K562 (cell line): ENCODE measurements around the gene GPR85. TPM values are rescaled to one million over a fixed set of nuclear protein-coding genes. Genes with fewer than 3 reads are reported as not detected.

ENCODE experiments used
- CAMTA2 ChIP-seq: fragments of 250-450 bp; sonication (Bioruptor Pico); conservative IDR thresholded peaks from 2 replicates; pipeline ENCODE4 v1.5.1; 2022
- CBX1 ChIP-seq: sonication (generic); IDR thresholded peaks from 2 replicates; pipeline ENCODE4 v1.6.1; 2016; ENCODE audit warnings: antibody characterized with exemption, low read depth, mild to moderate bottlenecking
- CTCFL ChIP-seq: IDR thresholded peaks from 2 replicates; pipeline ENCODE4 v1.6.1; 2011; ENCODE audit warnings: borderline replicate concordance, low read depth, mild to moderate bottlenecking, moderate library complexity, low read length; ENCODE audit not compliant: insufficient read depth, poor library complexity, severe bottlenecking
- ELF1 ChIP-seq: fragments of 200-800 bp; sonication (Bioruptor generic); IDR thresholded peaks from 2 replicates; pipeline ENCODE4 v1.6.1; 2016; ENCODE audit warnings: missing genetic modification characterization, missing compliant biosample characterization
- ELF4 ChIP-seq: fragments of 450-650 bp; formaldehyde crosslinking; IDR thresholded peaks from 2 replicates; pipeline ENCODE4 v1.4.0; 2022; ENCODE audit warnings: missing genetic modification characterization
- HBP1 ChIP-seq: fragments of 450-650 bp; formaldehyde crosslinking; IDR thresholded peaks from 2 replicates; pipeline ENCODE4 v1.4.0; 2022; ENCODE audit warnings: missing genetic modification characterization
- HINFP ChIP-seq: fragments of 450-650 bp; conservative IDR thresholded peaks from 2 replicates; pipeline ENCODE4 v1.6.1; 2016; ENCODE audit warnings: missing genetic modification characterization, low read depth, mild to moderate bottlenecking, control low read depth, missing compliant biosample characterization
- NKRF ChIP-seq: fragments of 450-650 bp; IDR thresholded peaks from 2 replicates; pipeline ENCODE4 v1.6.1; 2016; ENCODE audit warnings: borderline replicate concordance
- PHF20 ChIP-seq: fragments of 450-650 bp; IDR thresholded peaks from 2 replicates; pipeline ENCODE4 v1.6.1; 2018; ENCODE audit not compliant: partially characterized antibody
- RAD21 ChIP-seq, 2 experiments: fragments of 250-450 bp in 1 of 2; fragments of 450-650 bp in 1 of 2; sonication (Bioruptor Pico) in 1 of 2; formaldehyde crosslinking in 1 of 2; IDR thresholded peaks in 1 of 2; conservative IDR thresholded peaks in 1 of 2; 2 replicates each; pipeline versions ENCODE4 v1.4.0 to v1.8.0; 2020 to 2022; ENCODE audit warnings: mild to moderate bottlenecking in 2 of 2, moderate library complexity in 1 of 2
- SIN3B ChIP-seq: fragments of 450-650 bp; IDR thresholded peaks from 2 replicates; pipeline ENCODE4 v1.6.1; 2017; ENCODE audit warnings: low read depth, mild to moderate bottlenecking, moderate library complexity
- SMARCE1 ChIP-seq: fragments of 450-650 bp; IDR thresholded peaks from 2 replicates; pipeline ENCODE4 v1.7.1; 2016; ENCODE audit warnings: mild to moderate bottlenecking
- SP2 ChIP-seq: IDR thresholded peaks from 2 replicates; pipeline ENCODE4 v1.6.1; 2011; ENCODE audit warnings: mild to moderate bottlenecking, low read depth, low read length, moderate library complexity; ENCODE audit not compliant: poor library complexity, severe bottlenecking; ENCODE audit errors: extremely low read depth
- TSC22D4 ChIP-seq: fragments of 450-650 bp; IDR thresholded peaks from 2 replicates; pipeline ENCODE4 v1.6.1; 2016; ENCODE audit warnings: missing genetic modification characterization, missing biosample characterization, control low read depth
- ZBED1 ChIP-seq: IDR thresholded peaks from 2 replicates; pipeline ENCODE4 v1.6.1; 2014
- ZC3H8 ChIP-seq: fragments of 450-650 bp; IDR thresholded peaks from 2 replicates; pipeline ENCODE4 v1.6.1; 2017
- ZNF24 ChIP-seq: fragments of 450-650 bp; IDR thresholded peaks from 2 replicates; pipeline ENCODE4 v1.6.1; 2016
- ZNF280B ChIP-seq: fragments of 250-450 bp; sonication (Bioruptor Pico); IDR thresholded peaks from 2 replicates; pipeline ENCODE4 v1.5.1; 2021; ENCODE audit warnings: mild to moderate bottlenecking
- polyA plus RNA-seq, 8 experiments: library from polyadenylated mRNA; depleted of rRNA in 4 of 8; stranded (reverse) in 5 of 8; unstranded in 3 of 8; fragments of >200 nt; fragmentation: Nextera tagmentation in 2 of 8; fragmentation: Illumina TruSeq in 1 of 8; extraction: Ambion mirVana in 2 of 8; extraction: Trizol in 1 of 8; gene quantifications; 2 replicates each; pipeline versions ENCODE4 v1.2.1 to v1.2.3, GENCODE V29; 2011 to 2014; ENCODE audit warnings: inconsistent platforms in 1 of 8, missing spikeins in 1 of 8
- total RNA-seq, 7 experiments: library from RNA; depleted of rRNA in 6 of 7; stranded (reverse); fragments of >200 nt in 6 of 7; fragmentation: Illumina TruSeq in 2 of 7; extraction: Trizol in 2 of 7; gene quantifications; 2 replicates each; pipeline versions ENCODE4 v1.2.1 to v1.2.3, GENCODE V29; 2011 to 2021; ENCODE audit warnings: low replicate concordance in 1 of 7

The GPR85 gene
- total and polyA plus RNA-seq, 9 of the 15 experiments (the other 6 are each of a cell fraction or from before 2014, with no cell fraction given): 2.9 to 18.2 (median 4.0) TPM

- peak; percentile 62 for TF ChIP-seq CTCFL
- TF ChIP-seq CAMTA2 (CRISPR knock-in tag): no peak
- no peak for TF ChIP-seq ZC3H8
- no peak; the same call in 1 of the 2 replicates for TF ChIP-seq CBX1
- TF ChIP-seq HINFP (tag): no peak
- TF ChIP-seq ELF4 (CRISPR knock-in tag): 0 out of 2 replicates have a peak, but pooled peaks have one; percentile 18
- peak; percentile 58; the same call in 1 of the 2 replicates for TF ChIP-seq SIN3B
- TF ChIP-seq RAD21 (CRISPR knock-in tag; conservative IDR thresholded peaks at IDR 0.05 in 1 of 2, IDR thresholded peaks at IDR 0.05 in 1 of 2): no peak; a peak in 1 of 4 replicates
- peak; percentile 87 for TF ChIP-seq ELF1 (tag)
- no peak for TF ChIP-seq SP2
- no peak for TF ChIP-seq ZNF280B (CRISPR knock-in tag)
- TF ChIP-seq PHF20: peak; percentile 45
- no peak for TF ChIP-seq ZBED1
- no peak for TF ChIP-seq HBP1 (CRISPR knock-in tag)
- peak; percentile 12 for TF ChIP-seq SMARCE1
- no peak for TF ChIP-seq NKRF
- TF ChIP-seq TSC22D4 (tag): no peak
- TF ChIP-seq ZNF24: no peak; the same call in 1 of the 2 replicates
Measured at GRCh38 chr7:113118074-113118959, 31.7 kb upstream of the GPR85 start, which contains the start of gene SMIM30 (continued).
